Hepatocyte (in vitro differentiated cells): ENCODE measurements around the gene CORO2A.

Source experiments
- EZH2phosphoT487 ChIP-seq: fragments of 200-600 bp; sonication (generic); IDR thresholded peaks from one replicate; pipeline ENCODE4 v1.6.1; 2018; ENCODE audit warnings: antibody characterized with exemption, mild to moderate bottlenecking, low read depth, moderate library complexity; ENCODE audit not compliant: unreplicated experiment, severe bottlenecking
- TF ChIP-seq, protein P1 (sequence below): fragments of 200-600 bp; sonication (generic); IDR thresholded peaks from 2 replicates; pipeline ENCODE4 v1.5.1; 2016; ENCODE audit warnings: antibody characterized with exemption, mild to moderate bottlenecking; ENCODE audit not compliant: poor library complexity

DNA sequence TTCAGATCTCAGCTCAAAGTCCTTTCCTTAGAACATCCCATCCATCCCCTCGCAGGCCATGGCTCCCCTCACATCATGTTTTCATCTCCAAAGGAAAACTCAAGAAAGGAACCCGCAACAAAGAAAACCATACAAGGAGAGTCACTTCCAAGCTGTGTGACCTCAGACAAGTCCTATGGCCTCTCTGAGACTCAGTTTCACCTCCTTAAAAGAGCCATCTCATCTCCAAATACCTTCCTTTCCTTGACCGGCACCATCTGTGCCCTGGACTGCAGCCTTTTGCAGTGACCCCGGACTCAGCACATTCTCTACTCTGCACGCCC lies 10.7 kb downstream of the CORO2A start:
- TF ChIP-seq, protein P1, sequence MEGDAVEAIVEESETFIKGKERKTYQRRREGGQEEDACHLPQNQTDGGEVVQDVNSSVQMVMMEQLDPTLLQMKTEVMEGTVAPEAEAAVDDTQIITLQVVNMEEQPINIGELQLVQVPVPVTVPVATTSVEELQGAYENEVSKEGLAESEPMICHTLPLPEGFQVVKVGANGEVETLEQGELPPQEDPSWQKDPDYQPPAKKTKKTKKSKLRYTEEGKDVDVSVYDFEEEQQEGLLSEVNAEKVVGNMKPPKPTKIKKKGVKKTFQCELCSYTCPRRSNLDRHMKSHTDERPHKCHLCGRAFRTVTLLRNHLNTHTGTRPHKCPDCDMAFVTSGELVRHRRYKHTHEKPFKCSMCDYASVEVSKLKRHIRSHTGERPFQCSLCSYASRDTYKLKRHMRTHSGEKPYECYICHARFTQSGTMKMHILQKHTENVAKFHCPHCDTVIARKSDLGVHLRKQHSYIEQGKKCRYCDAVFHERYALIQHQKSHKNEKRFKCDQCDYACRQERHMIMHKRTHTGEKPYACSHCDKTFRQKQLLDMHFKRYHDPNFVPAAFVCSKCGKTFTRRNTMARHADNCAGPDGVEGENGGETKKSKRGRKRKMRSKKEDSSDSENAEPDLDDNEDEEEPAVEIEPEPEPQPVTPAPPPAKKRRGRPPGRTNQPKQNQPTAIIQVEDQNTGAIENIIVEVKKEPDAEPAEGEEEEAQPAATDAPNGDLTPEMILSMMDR = no peak
- TF ChIP-seq EZH2phosphoT487 = no peak
